H1 (cell line): ENCODE measurements around the gene PRKAR2A. TPM values are rescaled to one million over a fixed set of nuclear protein-coding genes. Genes with fewer than 3 reads are reported as not detected.

Experiments
- CTCF ChIA-PET: fragments of 300-600 bp; sonication (Branson Sonifier 250); formaldehyde crosslinking; loops from one replicate; lab custom pipeline; 2021; ENCODE audit not compliant: partially characterized antibody; lab: Charles Lee
- POLR2A ChIA-PET: fragments of 300-600 bp; sonication (Branson Sonifier 250); formaldehyde crosslinking; loops from one replicate; lab custom pipeline; 2021; ENCODE audit warnings: inconsistent platforms; ENCODE audit not compliant: partially characterized antibody; lab: Charles Lee
- DNase-seq, 2 experiments: peaks; one replicate each; pipeline versions ENCODE4 v3.0.0 to v3.0.0-alpha.2; 2010 to 2022; ENCODE audit warnings: low spot score in 2 of 2, low read depth in 1 of 2, mixed read lengths in 1 of 2
- FAIRE-seq: peaks from 2 replicates; lab custom pipeline; 2011; peaks lifted over from hg19 to GRCh38; lab: Jason Lieb, UNC
- H2AFZ ChIP-seq: 2 replicates; pipeline ENCODE4 v1.8.1; 2012; ENCODE audit warnings: low read length, inconsistent platforms
- H2AK5ac ChIP-seq: 2 replicates; pipeline ENCODE4 v1.6.1; 2013; ENCODE audit warnings: low read depth, low read length
- H2BK120ac ChIP-seq: replicated peaks from 2 replicates; pipeline ENCODE3; 2013; ENCODE audit warnings: low read depth, low read length, inconsistent platforms
- H2BK12ac ChIP-seq: 2 replicates; pipeline ENCODE4 v1.6.1; 2013; ENCODE audit warnings: low read depth, low read length
- H2BK15ac ChIP-seq: 2 replicates; pipeline ENCODE4 v1.6.1; 2013; ENCODE audit warnings: low read length
- H2BK20ac ChIP-seq: 2 replicates; pipeline ENCODE4 v1.6.1; 2013; ENCODE audit warnings: low read length
- H2BK5ac ChIP-seq: 2 replicates; pipeline ENCODE4 v1.6.1; 2013; ENCODE audit warnings: low read depth, low read length
- H3K14ac ChIP-seq: 2 replicates; pipeline ENCODE4 v1.6.1; 2013; ENCODE audit warnings: inconsistent platforms; ENCODE audit not compliant: insufficient read length
- H3K18ac ChIP-seq: 2 replicates; pipeline ENCODE4 v1.6.1; 2013; ENCODE audit warnings: low read length; ENCODE audit errors: extremely low read depth
- H3K23ac ChIP-seq: 2 replicates; pipeline ENCODE4 v1.6.1; 2013; ENCODE audit warnings: inconsistent platforms; ENCODE audit not compliant: insufficient read length
- H3K23me2 ChIP-seq: 2 replicates; pipeline ENCODE4 v1.6.1; 2013; ENCODE audit warnings: low read depth, low read length
- H3K27ac ChIP-seq: 2 replicates; pipeline ENCODE4 v1.6.1; 2011; ENCODE audit warnings: low read depth, low read length, inconsistent platforms
- H3K27me3 ChIP-seq, 4 experiments: replicated peaks in 1 of 4; 1 replicate in 1 of 4; 2 replicates in 3 of 4; pipeline versions ENCODE4 v1.6.1 to v1.8.1; 2011 to 2013; ENCODE audit warnings: low read length in 3 of 4, mild to moderate bottlenecking in 3 of 4, inconsistent platforms in 2 of 4, mixed read lengths in 2 of 4, moderate library complexity in 1 of 4; ENCODE audit not compliant: control insufficient read depth in 3 of 4, insufficient read depth in 3 of 4; ENCODE audit errors: extremely low read depth in 1 of 4
- H3K36me3 ChIP-seq, 4 experiments: 2 replicates each; pipeline versions ENCODE4 v1.6.1 to v1.8.1; 2011 to 2013; ENCODE audit warnings: mild to moderate bottlenecking in 4 of 4, low read length in 3 of 4, moderate library complexity in 2 of 4, control low read depth in 1 of 4, inconsistent platforms in 1 of 4; ENCODE audit not compliant: insufficient read depth in 4 of 4, control insufficient read depth in 2 of 4
- H3K4ac ChIP-seq: replicated peaks from 2 replicates; pipeline ENCODE3; 2013; ENCODE audit warnings: low read length, low read depth, mixed read lengths, inconsistent platforms; ENCODE audit not compliant: insufficient read length
- H3K4me1 ChIP-seq, 4 experiments: replicated peaks in 1 of 4; 1 replicate in 1 of 4; 2 replicates in 3 of 4; pipeline versions ENCODE4 v1.6.1 to v1.8.1; 2011 to 2013; ENCODE audit warnings: low read length in 3 of 4, inconsistent platforms in 2 of 4, mixed read lengths in 1 of 4; ENCODE audit not compliant: insufficient read depth in 4 of 4, control insufficient read depth in 3 of 4
- H3K4me2 ChIP-seq, 2 experiments: 2 replicates each; pipeline versions ENCODE4 v1.6.1 to v1.8.1; 2011 to 2013; ENCODE audit warnings: low read depth in 2 of 2, low read length in 2 of 2, control low read depth in 1 of 2, inconsistent platforms in 1 of 2, mild to moderate bottlenecking in 1 of 2; ENCODE audit not compliant: insufficient read depth in 1 of 2
- H3K4me3 ChIP-seq, 4 experiments: fragments of 200-600, 300-600 bp in 1 of 4; sonication (generic), shearing (Covaris generic), sonication (Bioruptor Twin) in 1 of 4; 2 replicates each; pipeline versions ENCODE4 v1.5.1 to v1.8.1; 2011 to 2016; ENCODE audit warnings: low read length in 4 of 4, low read depth in 3 of 4, control low read depth in 2 of 4, inconsistent platforms in 2 of 4, mild to moderate bottlenecking in 2 of 4, mixed read lengths in 1 of 4, moderate library complexity in 1 of 4; ENCODE audit not compliant: insufficient read depth in 2 of 4; ENCODE audit errors: extremely low read depth in 1 of 4
- H3K56ac ChIP-seq: replicated peaks from 2 replicates; pipeline ENCODE3; 2013; ENCODE audit warnings: low read depth, mild to moderate bottlenecking, mixed read lengths, low read length, inconsistent platforms; ENCODE audit not compliant: insufficient read length
- H3K79me1 ChIP-seq: 2 replicates; pipeline ENCODE4 v1.6.1; 2013; ENCODE audit warnings: low read depth, low read length, control low read depth
- H3K79me2 ChIP-seq, 2 experiments: 2 replicates each; pipeline versions ENCODE4 v1.6.1 to v1.8.1; 2012 to 2013; ENCODE audit warnings: low read length in 2 of 2, mild to moderate bottlenecking in 2 of 2, inconsistent platforms in 1 of 2; ENCODE audit not compliant: insufficient read depth in 2 of 2, control insufficient read depth in 1 of 2
- H3K9ac ChIP-seq, 4 experiments: replicated peaks in 1 of 4; 1 replicate in 1 of 4; 2 replicates in 3 of 4; pipeline versions ENCODE4 v1.6.1 to v1.8.1; 2011 to 2013; ENCODE audit warnings: low read depth in 3 of 4, low read length in 3 of 4, control low read depth in 2 of 4, mild to moderate bottlenecking in 2 of 4, moderate library complexity in 2 of 4, inconsistent platforms in 1 of 4; ENCODE audit errors: extremely low read depth in 1 of 4
- H3K9me3 ChIP-seq, 2 experiments: 2 replicates each; pipeline versions ENCODE4 v1.6.1 to v1.8.1; 2012 to 2013; ENCODE audit warnings: mild to moderate bottlenecking in 2 of 2, moderate library complexity in 2 of 2, control low read depth in 1 of 2, inconsistent platforms in 1 of 2, low read depth in 1 of 2, low read length in 1 of 2, mixed read lengths in 1 of 2; ENCODE audit not compliant: insufficient read depth in 2 of 2
- H4K20me1 ChIP-seq, 2 experiments: replicated peaks in 1 of 2; 2 replicates each; pipeline versions ENCODE3 to v1.8.1; 2011 to 2013; ENCODE audit warnings: inconsistent platforms in 2 of 2, low read length in 2 of 2, mild to moderate bottlenecking in 1 of 2; ENCODE audit not compliant: insufficient read depth in 2 of 2, control insufficient read depth in 1 of 2
- H4K5ac ChIP-seq: 2 replicates; pipeline ENCODE4 v1.6.1; 2013; ENCODE audit warnings: low read length, low read depth, mixed read lengths, inconsistent platforms; ENCODE audit not compliant: insufficient read length
- H4K8ac ChIP-seq: 2 replicates; pipeline ENCODE4 v1.8.0; 2013; ENCODE audit warnings: mild to moderate bottlenecking, moderate library complexity, low read length, inconsistent platforms; ENCODE audit not compliant: insufficient read depth; ENCODE audit errors: extremely low read depth
- H4K91ac ChIP-seq: replicated peaks from 2 replicates; pipeline ENCODE3; 2013; ENCODE audit warnings: low read length, mixed read lengths, inconsistent platforms; ENCODE audit not compliant: insufficient read length
- ASH2L ChIP-seq: fragments of 200-600, 300-600 bp; sonication (generic); IDR thresholded peaks from one replicate; pipeline ENCODE4 v1.7.1; 2017; ENCODE audit warnings: low read length
- BRCA1 ChIP-seq: IDR thresholded peaks from 2 replicates; pipeline ENCODE4 v1.6.1; 2012; ENCODE audit warnings: low read depth, low read length, improper control_type of control experiment
- NANOG ChIP-seq: IDR thresholded peaks from 2 replicates; pipeline ENCODE4 v1.6.1; 2011; ENCODE audit warnings: low read length, low read depth, mild to moderate bottlenecking, inconsistent platforms; ENCODE audit not compliant: insufficient read depth, poor library complexity, severe bottlenecking
- PHF8 ChIP-seq: fragments of 200-600 bp; sonication (generic); conservative IDR thresholded peaks from 2 replicates; pipeline ENCODE4 v1.7.1; 2012; ENCODE audit warnings: low read depth, mild to moderate bottlenecking, inconsistent platforms, low read length, moderate library complexity
- RFX5 ChIP-seq: IDR thresholded peaks from 2 replicates; pipeline ENCODE4 v1.6.1; 2011; ENCODE audit warnings: low read depth, low read length, improper control_type of control experiment, borderline replicate concordance
- SUZ12 ChIP-seq: fragments of 200-600 bp; sonication (generic); IDR thresholded peaks from 2 replicates; pipeline ENCODE4 v1.6.1; 2012; ENCODE audit warnings: mild to moderate bottlenecking, inconsistent platforms, low read length, moderate library complexity, mixed read lengths
- WGBS, 2 experiments: shearing (Covaris generic) in 1 of 2; methylation state at CpG; one replicate each; pipeline versions ENCODE4 v1.1.6 to v1.1.7; 2013 to 2015; ENCODE audit warnings: low lambda C conversion rate in 2 of 2, mixed read lengths in 2 of 2, inconsistent platforms in 1 of 2, low coverage in 1 of 2, missing lambda C conversion rate in 1 of 2; ENCODE audit not compliant: insufficient replicate concordance in 2 of 2, insufficient coverage in 1 of 2, insufficient read length in 1 of 2; ENCODE audit errors: extremely low coverage in 1 of 2, missing lambda C conversion rate in 1 of 2; 5-methylcytosine and 5-hydroxymethylcytosine counted together
- polyA plus RNA-seq, 7 experiments: library from polyadenylated mRNA; depleted of rRNA in 3 of 7; stranded (reverse) in 5 of 7; unstranded in 2 of 7; fragments of >200 nt in 5 of 7; fragments of 200-250 nt in 2 of 7; gene quantifications; 1 replicate in 5 of 7; 2 replicates in 1 of 7; 4 replicates in 1 of 7; pipeline versions ENCODE4 v1.2.1 to v1.2.3, GENCODE V29; 2011 to 2013; ENCODE audit warnings: missing spikeins in 2 of 7, mixed read lengths in 2 of 7
- total RNA-seq: library from RNA; stranded (reverse); fragmentation: NEBNext Ultra II Directional; extraction: Animal tissue kit (Norgen Biotek cat#: 25700); gene quantifications from 2 replicates; pipeline ENCODE4 v1.2.1, GENCODE V29; 2021

PRKAR2A gene
- total and polyA plus RNA-seq, 2 of the 8 experiments (the other 6 are each of a cell fraction or from before 2014, with no cell fraction given) = 6.3 to 42.4 TPM

- no peak overlapping the region for H3K14ac ChIP-seq
- no peaks in the 10 kb centered on the region for H3K79me2 ChIP-seq
- H4K8ac ChIP-seq = no peak overlapping the region
- POLR2A ChIA-PET = no interaction called here
- H3K23ac ChIP-seq = no peak overlapping the region
- H4K5ac ChIP-seq = no peak overlapping the region
- DNase-seq (no peak), FAIRE-seq (no peak)
- no peaks in the 10 kb centered on the region for H3K9me3 ChIP-seq
- WGBS, 2 experiments = 89% methylated on average over 7 of the region's 7 CpGs; no CpG with 5 or more reads in 1 of the 2 experiments
- H4K91ac ChIP-seq = no peak overlapping the region
- no peak overlapping the region for H3K4me3 ChIP-seq
- H3K23me2 ChIP-seq = no peaks in the 10 kb centered on the region
- no peaks in the 10 kb centered on the region for H3K79me1 ChIP-seq
- CTCF ChIA-PET = interaction anchor here (0.8 to 1.4 kb wide), 5 partner anchors 13 to 156 kb away, joined by 3 to 4 read pairs (median 3); no protein-coding TSS in a partner anchor
- H2BK12ac ChIP-seq = no peak overlapping the region
- H2BK20ac ChIP-seq = no peak overlapping the region
- H2BK120ac ChIP-seq = no peak overlapping the region
- H3K36me3 ChIP-seq = no peaks in the 10 kb centered on the region
- H4K20me1 ChIP-seq = no peaks in the 10 kb centered on the region
- no peak for TF ChIP-seq ASH2L
- TF ChIP-seq BRCA1 = no peak
- no peak for TF ChIP-seq NANOG
- no peak for TF ChIP-seq RFX5
- no peak for TF ChIP-seq SUZ12
- no peak for TF ChIP-seq PHF8
- H3K4me1 ChIP-seq = no peaks in the 10 kb centered on the region
- no peak overlapping the region for H2BK5ac ChIP-seq
- H2AFZ ChIP-seq = no peak overlapping the region
- H3K27me3 ChIP-seq = no peaks in the 10 kb centered on the region
- no peak overlapping the region for H3K9ac ChIP-seq
- H3K18ac ChIP-seq = no peak overlapping the region
- no peak overlapping the region for H3K4ac ChIP-seq
- no peak overlapping the region for H3K27ac ChIP-seq
- H3K4me2 ChIP-seq = no peak overlapping the region
- no peak overlapping the region for H2BK15ac ChIP-seq
- H2AK5ac ChIP-seq = no peak overlapping the region
- H3K56ac ChIP-seq = no peak overlapping the region
Measured at GRCh38 chr3:48795997-48796732, 51.5 kb downstream of the PRKAR2A start.
